Calu3 (cell line): ENCODE measurements around the gene SKI. TPM values are rescaled to one million over a fixed set of nuclear protein-coding genes. Genes with fewer than 3 reads are reported as not detected.

Source experiments
- BruUV-seq: library from RNA; stranded (reverse); fragments of 400-500 nt; replicated peaks from 2 replicates; lab custom pipeline; 2021; lab: Mats Ljungman, UMichigan
- CTCF ChIA-PET: fragments of 300-600 bp; sonication (Branson Sonifier 250); formaldehyde crosslinking; loops from one replicate; lab custom pipeline; 2022; ENCODE audit warnings: antibody characterized with exemption; lab: Charles Lee
- DNase-seq: peaks from one replicate; pipeline ENCODE4 v3.0.0; 2022
- H3K27ac Mint-ChIP-seq: one replicate; pipeline ENCODE4 v1.8.0; 2022; ENCODE audit warnings: mixed read lengths; ENCODE audit not compliant: unreplicated experiment
- H3K27me3 Mint-ChIP-seq: one replicate; pipeline ENCODE4 v1.8.0; 2022; ENCODE audit warnings: mixed read lengths; ENCODE audit not compliant: unreplicated experiment
- H3K36me3 Mint-ChIP-seq: one replicate; pipeline ENCODE4 v1.8.0; 2022; ENCODE audit warnings: mild to moderate bottlenecking, moderate library complexity, mixed read lengths; ENCODE audit not compliant: insufficient read depth, unreplicated experiment
- H3K4me1 Mint-ChIP-seq: one replicate; pipeline ENCODE4 v1.8.0; 2022; ENCODE audit warnings: mild to moderate bottlenecking, low read depth, mixed read lengths; ENCODE audit not compliant: unreplicated experiment
- H3K4me3 Mint-ChIP-seq: one replicate; pipeline ENCODE4 v1.8.0; 2022; ENCODE audit warnings: mild to moderate bottlenecking, low read depth, moderate library complexity, mixed read lengths; ENCODE audit not compliant: unreplicated experiment
- H3K9me3 Mint-ChIP-seq: one replicate; pipeline ENCODE4 v1.8.0; 2022; ENCODE audit warnings: low read depth, mixed read lengths; ENCODE audit not compliant: unreplicated experiment
- CTCF ChIP-seq: fragments of 200-600 bp; IDR thresholded peaks from one replicate; pipeline ENCODE4 v1.8.0; 2022; ENCODE audit warnings: antibody characterized with exemption; ENCODE audit not compliant: unreplicated experiment
- intact Hi-C: fragments of 100-400 bp; cut with micrococcal nuclease; formaldehyde crosslinking; loops from one replicate; pipeline ENCODE4 v1.10.0; 2022; ENCODE audit not compliant: unreplicated experiment
- total RNA-seq: library from RNA; stranded (reverse); gene quantifications from 2 replicates; pipeline ENCODE4 v1.2.3, GENCODE V29; 2022

SKI gene
- total RNA-seq, 1 experiment from 2014 or later = 33.8 TPM

- intact Hi-C loops = no loop called here
- Mint-ChIP-seq H3K27me3 (no peaks in the 10 kb centered on the region), H3K4me1 (peaks cover 16% of the 10 kb centered on the region), H3K27ac (no peak overlapping the region), H3K36me3 (peaks cover 19% of the 10 kb centered on the region), H3K9me3 (no peaks in the 10 kb centered on the region), H3K4me3 (no peak overlapping the region)
- no TSS peak for BruUV-seq
- TF ChIP-seq CTCF = no peak
- no peak for DNase-seq
- CTCF ChIA-PET = no interaction called here
These were observed 9.7 kb downstream of the SKI start for GRCh38 chr1:2237773-2238172.

- TF ChIP-seq CTCF = no peak
- CTCF ChIA-PET = no interaction called here
These were observed 10.4 kb downstream of the SKI start for GRCh38 chr1:2238361-2239012.

GRCh38 chr1:2239013-2239370 lies 10.9 kb downstream of the SKI start:
- H3K27me3 Mint-ChIP-seq = no peaks in the 10 kb centered on the region
- no peak for DNase-seq
- BruUV-seq = no TSS peak
- H3K27ac Mint-ChIP-seq = no peak overlapping the region
- H3K4me3 Mint-ChIP-seq = no peak overlapping the region
- intact Hi-C loops = no loop called here
- CTCF ChIA-PET = no interaction called here
- peaks cover 14% of the 10 kb centered on the region for H3K36me3 Mint-ChIP-seq
- TF ChIP-seq CTCF = no peak
- H3K4me1 Mint-ChIP-seq = peaks cover 12% of the 10 kb centered on the region
- H3K9me3 Mint-ChIP-seq = no peaks in the 10 kb centered on the region

More at GRCh38 chr1:2238361-2239012, 10.4 kb downstream of the SKI start:
- intact Hi-C loops = no loop called here
- Mint-ChIP-seq H3K27ac (no peak overlapping the region), H3K27me3 (no peaks in the 10 kb centered on the region), H3K9me3 (no peaks in the 10 kb centered on the region), H3K4me1 (peaks cover 12% of the 10 kb centered on the region), H3K36me3 (peaks cover 12% of the 10 kb centered on the region), H3K4me3 (no peak overlapping the region)
- no peak for DNase-seq
- no TSS peak for BruUV-seq

GRCh38 chr1:2239384-2239985 lies 11.4 kb downstream of the SKI start:
- no peaks in the 10 kb centered on the region for H3K27me3 Mint-ChIP-seq
- intact Hi-C loops = no loop called here
- H3K36me3 Mint-ChIP-seq = peaks cover 12% of the 10 kb centered on the region
- H3K9me3 Mint-ChIP-seq = no peaks in the 10 kb centered on the region
- no peak for TF ChIP-seq CTCF
- BruUV-seq = no TSS peak
- DNase-seq = no peak
- CTCF ChIA-PET = no interaction called here
- no peak overlapping the region for H3K4me3 Mint-ChIP-seq
- no peak overlapping the region for H3K27ac Mint-ChIP-seq
- H3K4me1 Mint-ChIP-seq = peaks cover 12% of the 10 kb centered on the region
